ENCODE results near the gene PLCB3.
A peak's percentile ranks its signal among the peaks of the same experiment; 100 is the strongest.

Gene PLCB3

DNA sequence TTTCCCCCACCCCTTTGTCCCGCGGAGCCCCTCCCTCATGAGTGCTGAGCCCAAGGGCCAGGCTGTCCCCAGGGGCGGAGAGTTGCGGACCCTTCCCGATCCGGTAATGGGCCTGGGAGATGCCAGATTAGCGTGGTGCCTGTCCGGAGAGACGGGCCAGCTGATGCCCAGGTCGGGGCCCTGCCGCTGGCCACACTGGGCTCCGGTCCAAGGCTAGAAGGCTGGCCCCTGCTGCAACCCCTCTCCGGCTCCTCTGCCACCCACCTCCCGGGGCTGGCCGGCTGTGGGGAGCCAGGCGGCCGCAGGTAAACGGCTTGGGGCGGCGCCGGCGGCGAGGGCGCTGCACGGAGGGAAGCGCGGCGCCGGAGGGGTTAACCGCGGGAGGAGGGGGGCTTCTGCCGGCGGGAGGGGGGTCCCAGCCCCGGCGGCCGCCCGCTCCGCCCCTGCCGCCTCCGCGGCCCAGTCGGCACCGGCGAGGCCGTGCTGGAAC is 40.0 kb downstream of the PLCB3 start, which contains the start of gene KCNK4:
TSS of gene KCNK4 (plus strand) at position 41 of the 490 bp plus-strand sequence. CDS start 1,717 bp downstream, outside the sequence.
- TF ChIP-seq, protein P1, sequence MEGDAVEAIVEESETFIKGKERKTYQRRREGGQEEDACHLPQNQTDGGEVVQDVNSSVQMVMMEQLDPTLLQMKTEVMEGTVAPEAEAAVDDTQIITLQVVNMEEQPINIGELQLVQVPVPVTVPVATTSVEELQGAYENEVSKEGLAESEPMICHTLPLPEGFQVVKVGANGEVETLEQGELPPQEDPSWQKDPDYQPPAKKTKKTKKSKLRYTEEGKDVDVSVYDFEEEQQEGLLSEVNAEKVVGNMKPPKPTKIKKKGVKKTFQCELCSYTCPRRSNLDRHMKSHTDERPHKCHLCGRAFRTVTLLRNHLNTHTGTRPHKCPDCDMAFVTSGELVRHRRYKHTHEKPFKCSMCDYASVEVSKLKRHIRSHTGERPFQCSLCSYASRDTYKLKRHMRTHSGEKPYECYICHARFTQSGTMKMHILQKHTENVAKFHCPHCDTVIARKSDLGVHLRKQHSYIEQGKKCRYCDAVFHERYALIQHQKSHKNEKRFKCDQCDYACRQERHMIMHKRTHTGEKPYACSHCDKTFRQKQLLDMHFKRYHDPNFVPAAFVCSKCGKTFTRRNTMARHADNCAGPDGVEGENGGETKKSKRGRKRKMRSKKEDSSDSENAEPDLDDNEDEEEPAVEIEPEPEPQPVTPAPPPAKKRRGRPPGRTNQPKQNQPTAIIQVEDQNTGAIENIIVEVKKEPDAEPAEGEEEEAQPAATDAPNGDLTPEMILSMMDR (conservative IDR thresholded peaks at IDR 0.05; ENCODE audit: low read length): no peak
- no peak within 1 kb of the TSS for H3K4me3 ChIP-seq (ENCODE audit: low read length)
- DNase-seq (ENCODE audit: low read depth): no peak

DNA sequence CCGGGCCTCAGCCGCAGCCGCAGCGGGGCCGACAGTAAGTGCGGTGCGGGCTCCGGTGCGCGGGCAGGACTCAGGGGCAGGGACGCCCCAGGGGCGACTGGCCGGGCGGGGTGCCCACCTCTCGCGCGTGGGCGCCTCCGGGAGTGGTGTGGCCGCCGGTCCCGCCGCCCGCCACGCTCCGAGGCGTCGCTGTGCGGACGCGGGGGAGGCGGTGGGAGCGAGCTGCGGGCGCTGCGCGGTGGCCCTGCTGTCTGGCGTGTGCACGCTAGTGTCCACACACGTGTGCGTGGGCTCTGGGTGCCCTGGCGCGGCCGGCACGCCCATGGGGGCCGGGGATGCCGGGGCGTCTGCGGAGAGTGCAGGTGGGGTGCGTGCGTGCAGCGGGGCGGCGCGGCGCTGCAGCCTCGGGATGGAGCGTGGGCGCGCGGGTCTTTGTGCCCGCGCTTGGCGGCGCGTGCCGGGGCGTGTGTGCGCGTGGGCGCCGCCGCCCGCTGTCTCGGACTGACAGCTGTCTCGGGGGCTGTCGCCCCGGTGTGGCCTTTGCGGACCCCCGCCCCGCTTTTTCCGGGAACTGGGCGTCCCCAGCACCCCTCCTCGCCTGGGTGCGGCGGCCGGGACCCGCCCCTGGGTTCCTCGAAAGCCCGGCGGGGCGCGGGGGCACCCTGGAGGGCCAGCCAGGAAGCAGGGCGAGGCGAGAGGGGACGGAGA is 40.6 kb downstream of the PLCB3 start:
- no peak for DNase-seq (ENCODE audit: low read depth)
- H3K4me3 ChIP-seq (ENCODE audit: low read length): peak overlapping the region; percentile 15
- TF ChIP-seq, protein P1 (conservative IDR thresholded peaks at IDR 0.05; ENCODE audit: low read length): no peak

DNA sequence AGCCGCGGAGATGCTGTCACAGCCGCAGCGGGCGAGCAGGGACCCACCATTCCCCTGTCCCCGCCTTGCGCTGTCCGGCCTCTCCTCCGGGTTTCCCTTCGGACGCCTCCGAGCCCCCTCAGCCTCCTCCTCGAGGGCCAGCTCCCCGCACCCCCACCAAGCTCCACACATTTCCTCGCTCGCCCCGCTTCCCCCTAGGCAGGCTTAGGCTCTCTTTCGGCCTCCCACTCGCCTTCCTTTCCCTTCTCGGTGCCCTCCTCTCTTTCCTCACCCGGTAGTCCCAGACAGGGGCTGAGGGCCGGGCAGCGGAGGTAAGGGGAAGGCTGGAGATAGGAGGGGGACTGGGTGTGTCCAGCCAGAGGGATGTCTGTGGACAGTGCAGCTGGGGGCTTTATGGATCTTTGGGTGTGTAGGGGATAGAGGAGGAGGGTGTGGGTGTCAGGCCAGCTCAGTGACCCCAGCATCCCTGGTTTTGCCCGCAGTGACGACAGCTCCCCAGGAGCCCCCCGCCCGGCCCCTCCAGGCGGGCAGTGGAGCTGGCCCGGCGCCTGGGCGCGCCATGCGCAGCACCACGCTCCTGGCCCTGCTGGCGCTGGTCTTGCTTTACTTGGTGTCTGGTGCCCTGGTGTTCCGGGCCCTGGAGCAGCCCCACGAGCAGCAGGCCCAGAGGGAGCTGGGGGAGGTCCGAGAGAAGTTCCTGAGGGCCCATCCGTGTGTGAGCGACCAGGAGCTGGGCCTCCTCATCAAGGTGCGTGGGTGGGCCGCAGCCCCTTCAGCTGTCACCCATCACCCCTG is 41.3 kb downstream of the PLCB3 start:
- TF ChIP-seq, protein P1 (conservative IDR thresholded peaks at IDR 0.05; ENCODE audit: low read length): no peak
- DNase-seq (ENCODE audit: low read depth): no peak
- peak overlapping the region; percentile 15 for H3K4me3 ChIP-seq (ENCODE audit: low read length)

DNA sequence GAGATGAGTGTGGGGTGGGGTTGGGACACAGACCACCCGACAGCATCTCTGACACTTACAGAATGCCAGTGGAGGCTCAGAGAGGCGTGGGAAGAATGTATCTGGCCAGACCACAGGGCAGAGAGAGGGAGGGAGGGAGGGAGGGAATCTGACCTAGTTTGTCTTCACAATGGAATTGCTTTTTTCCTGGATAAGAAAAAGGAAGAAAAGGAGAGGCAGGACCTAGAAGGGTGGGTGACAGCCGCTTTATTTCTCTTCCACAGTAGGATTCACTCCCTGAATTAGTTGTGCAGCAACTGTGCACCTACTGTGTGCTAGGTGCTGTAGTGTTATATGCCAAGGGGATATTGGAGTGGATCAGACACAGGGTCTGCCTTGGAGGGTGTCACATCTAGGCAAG is 43.4 kb downstream of the PLCB3 start:
- DNase-seq (ENCODE audit: low read depth): peak; percentile 67
- no peak overlapping the region for H3K4me3 ChIP-seq (ENCODE audit: low read length)
- TF ChIP-seq, protein P1 (conservative IDR thresholded peaks at IDR 0.05; ENCODE audit: low read length): no peak

- TF ChIP-seq, protein P1 (conservative IDR thresholded peaks at IDR 0.05; ENCODE audit: low read length): no peak
- no peak overlapping the region for H3K4me3 ChIP-seq (ENCODE audit: low read length)
- no peak for DNase-seq (ENCODE audit: low read depth)
Measured at GRCh38 chr11:64295760-64296159, 44.4 kb downstream of the PLCB3 start.

DNA sequence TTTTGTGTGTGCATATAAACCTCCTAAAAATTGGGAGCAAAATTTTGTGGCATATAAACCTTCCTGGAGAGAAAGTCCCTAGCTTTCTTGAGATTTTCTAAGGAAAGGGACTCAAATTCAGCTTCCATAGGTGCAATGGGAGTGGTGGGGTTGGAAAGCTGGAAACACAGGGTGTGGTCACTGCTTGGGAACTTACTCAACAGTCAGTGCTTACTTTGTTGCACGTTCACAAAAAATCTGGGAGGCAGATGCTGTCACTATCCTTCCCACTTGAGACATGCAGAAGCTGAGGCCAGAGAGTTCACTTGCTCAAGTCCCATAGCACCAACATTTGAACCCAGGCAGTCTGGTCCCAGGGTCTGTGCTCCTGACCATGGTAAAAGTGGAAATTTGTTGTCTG is 44.9 kb downstream of the PLCB3 start:
- TF ChIP-seq, protein P1 (conservative IDR thresholded peaks at IDR 0.05; ENCODE audit: low read length): no peak
- no peak overlapping the region for H3K4me3 ChIP-seq (ENCODE audit: low read length)
- peak; percentile 70 for DNase-seq (ENCODE audit: low read depth)
